NCI-H1694 (cell line): ENCODE measurements around the gene MAU2.
A peak's percentile ranks its signal among the peaks of the same experiment; 100 is the strongest.

Experiments used
- DNase-seq: peaks from one replicate; lab custom pipeline; 2025; lab: John Stamatoyannopoulos, UW

Gene MAU2, protein sequence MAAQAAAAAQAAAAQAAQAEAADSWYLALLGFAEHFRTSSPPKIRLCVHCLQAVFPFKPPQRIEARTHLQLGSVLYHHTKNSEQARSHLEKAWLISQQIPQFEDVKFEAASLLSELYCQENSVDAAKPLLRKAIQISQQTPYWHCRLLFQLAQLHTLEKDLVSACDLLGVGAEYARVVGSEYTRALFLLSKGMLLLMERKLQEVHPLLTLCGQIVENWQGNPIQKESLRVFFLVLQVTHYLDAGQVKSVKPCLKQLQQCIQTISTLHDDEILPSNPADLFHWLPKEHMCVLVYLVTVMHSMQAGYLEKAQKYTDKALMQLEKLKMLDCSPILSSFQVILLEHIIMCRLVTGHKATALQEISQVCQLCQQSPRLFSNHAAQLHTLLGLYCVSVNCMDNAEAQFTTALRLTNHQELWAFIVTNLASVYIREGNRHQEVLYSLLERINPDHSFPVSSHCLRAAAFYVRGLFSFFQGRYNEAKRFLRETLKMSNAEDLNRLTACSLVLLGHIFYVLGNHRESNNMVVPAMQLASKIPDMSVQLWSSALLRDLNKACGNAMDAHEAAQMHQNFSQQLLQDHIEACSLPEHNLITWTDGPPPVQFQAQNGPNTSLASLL

DNA sequence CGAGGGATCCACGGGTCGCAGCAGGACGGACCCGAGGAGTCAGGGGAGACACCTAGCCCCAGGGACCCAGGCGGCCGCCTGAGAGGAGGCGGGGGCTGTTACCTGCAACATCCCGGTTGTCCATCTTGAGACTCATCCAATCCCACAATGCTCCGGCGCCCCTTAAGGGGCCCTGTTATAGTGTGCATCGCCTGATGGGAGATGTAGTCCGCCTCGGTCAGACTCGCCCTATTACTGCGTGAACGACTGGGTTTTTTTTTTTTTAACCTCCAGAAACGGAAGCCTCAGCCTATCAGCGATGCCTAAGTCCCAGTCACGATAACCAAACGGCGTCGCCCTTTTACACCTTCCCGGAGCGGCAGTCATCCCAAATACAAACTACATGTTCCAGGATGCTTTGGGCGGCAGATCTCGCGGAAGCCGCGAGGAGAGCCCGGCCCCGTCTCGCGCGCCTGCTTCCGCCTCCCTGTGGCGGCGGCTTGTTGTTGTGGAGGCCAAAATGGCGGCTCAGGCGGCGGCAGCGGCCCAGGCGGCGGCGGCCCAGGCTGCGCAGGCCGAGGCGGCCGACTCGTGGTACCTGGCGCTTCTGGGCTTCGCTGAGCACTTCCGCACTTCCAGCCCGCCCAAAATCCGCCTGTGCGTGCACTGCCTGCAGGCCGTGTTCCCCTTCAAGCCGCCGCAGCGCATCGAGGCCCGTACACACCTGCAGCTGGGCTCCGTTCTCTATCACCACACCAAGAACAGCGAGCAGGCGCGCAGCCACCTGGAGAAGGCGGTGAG lies at the start of gene MAU2, which contains the start of gene SUGP1:
TSS of gene MAU2 (plus strand) at position 469 of the 780 bp plus-strand sequence. CDS start at position 500, 31 bp downstream.
TSS of gene SUGP1 (minus strand) at position 149 of the 780 bp plus-strand sequence. CDS start at position 136, 13 bp downstream.
- peak; percentile 92 for DNase-seq

DNA sequence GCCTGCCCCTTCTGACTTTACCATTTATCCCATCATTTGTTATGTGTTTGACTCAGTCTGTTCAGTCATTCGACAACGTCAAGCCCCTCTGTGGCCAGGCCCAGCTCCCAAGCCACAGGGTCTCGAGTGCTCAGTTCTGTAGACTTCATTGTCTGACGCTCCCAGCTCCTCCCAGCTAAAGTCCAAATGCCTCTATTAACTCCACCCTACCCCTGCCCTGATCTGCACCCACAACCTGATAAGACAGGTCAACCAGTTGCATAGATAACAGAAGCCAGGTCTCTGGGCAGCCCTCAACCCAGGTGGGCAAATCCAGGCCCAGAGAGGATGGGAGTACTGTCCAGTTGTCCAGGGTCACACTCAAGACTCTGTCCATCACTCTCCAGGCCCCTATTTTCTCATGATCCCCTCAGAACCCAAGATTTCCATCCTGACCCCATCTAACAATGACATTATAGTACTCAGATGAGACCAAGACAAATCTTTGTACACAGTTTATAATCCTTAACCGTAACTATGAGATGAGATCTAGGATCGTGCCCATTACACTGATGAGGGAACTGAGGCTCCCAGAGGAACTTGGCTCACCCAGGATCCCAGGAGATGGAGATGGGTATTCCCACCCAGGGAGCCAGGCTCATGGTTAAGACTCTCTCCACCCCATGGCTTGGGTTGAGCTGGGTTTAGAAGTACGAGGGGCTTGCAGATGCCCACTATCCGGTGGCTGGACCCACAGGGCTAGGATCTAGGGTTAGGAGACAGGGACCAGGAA lies 48.6 kb upstream of the MAU2 start:
- DNase-seq: no peak

DNA sequence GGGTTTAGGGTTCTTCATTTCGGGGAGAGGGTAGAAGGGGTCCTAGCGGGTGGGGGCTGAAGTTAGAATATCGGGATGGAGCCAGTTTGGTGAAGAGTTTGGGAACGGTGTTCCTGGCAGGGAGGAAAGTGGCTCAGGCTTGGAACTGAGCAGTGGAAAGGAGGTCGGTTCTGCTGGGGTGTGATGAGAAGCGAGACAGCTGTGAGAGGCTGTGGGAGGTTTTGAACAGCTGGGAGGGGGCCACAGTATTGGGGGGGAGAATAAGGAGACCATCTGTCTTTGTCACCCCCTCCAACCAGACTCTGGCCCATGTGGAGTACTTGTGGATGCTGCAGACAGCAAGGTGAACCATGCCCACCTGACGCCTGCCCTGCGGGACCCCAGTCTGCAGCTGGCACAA lies 46.5 kb upstream of the MAU2 start:
- DNase-seq: no peak

DNA sequence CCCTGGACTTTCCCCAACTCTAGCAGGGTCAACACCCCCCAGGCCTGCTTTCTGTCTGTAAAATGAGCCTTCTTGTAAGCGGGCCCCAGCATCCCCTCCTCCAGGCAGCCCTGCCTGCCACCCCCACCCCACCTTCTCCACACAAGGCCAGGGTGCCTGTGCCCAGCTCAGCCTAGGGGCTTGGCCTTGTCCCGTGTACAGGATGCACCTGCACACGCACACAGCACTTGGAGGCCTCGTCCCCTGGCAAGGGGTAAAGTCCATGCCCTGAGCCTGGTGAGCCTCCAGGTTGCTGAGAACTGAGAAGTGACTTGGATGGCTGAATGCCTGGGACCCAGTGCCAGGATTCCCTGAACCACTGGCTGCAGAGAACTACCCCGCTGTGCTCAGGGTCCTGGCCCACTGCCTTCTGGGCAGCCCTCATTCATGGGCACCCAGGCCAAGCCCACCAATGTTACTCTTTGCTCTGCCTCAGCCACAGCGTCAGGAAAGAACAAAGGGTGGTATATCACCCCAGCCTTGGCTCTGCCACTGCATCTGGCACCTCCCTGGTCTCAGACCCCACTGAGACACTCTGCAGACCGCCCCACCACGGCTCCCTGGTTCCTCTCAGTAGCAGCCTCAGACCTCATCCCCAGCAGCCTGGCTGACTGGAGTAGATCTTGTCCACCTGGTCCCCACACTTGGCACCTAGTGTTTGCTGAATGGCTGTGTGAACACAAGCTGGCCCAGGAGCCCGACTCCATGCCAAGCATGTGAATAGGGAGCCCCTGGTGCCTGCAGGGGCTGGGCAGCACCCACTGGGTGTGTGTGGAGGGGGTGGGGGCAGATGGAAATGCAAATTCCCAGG lies 45.7 kb upstream of the MAU2 start:
- DNase-seq: no peak

DNA sequence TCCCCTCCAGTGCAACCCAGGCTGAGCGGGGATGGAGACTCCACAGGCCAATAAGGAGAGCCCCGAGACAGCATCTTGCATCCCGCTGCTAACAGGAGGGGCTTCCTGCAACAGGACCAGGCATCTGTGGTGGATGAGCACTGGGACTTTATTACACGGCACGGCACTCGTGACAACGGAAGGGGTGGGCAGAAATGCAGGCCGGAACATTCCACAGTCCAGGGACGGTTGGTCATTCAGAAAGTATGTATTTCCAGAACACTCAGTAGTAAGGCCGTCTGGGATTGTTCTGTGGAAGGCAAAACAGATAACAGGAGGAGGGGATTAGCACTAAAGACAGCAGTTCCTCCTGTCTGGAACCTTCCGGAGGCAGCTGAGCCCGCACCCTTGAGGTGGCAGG lies 44.2 kb upstream of the MAU2 start:
- no peak for DNase-seq

DNA sequence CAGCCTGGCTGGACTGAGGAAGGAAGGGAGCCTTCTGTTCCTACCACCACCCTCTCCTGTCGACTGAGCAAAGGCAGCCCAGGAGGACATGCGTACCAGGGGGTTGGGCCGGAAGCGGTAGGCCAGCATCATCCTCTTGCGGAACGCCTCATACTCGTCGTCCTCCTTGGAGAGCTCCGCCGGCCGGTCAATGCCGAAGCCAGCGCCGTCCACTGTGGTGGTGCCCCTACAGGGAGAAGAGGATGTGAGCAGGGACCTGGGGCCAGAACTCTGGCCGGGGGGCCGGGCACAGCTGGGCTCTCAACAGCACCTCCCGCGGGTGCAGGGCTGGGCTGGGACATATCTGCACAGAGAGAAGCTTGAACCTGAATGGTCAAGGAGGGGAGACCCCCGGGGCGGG lies 43.8 kb upstream of the MAU2 start:
- no peak for DNase-seq

DNA sequence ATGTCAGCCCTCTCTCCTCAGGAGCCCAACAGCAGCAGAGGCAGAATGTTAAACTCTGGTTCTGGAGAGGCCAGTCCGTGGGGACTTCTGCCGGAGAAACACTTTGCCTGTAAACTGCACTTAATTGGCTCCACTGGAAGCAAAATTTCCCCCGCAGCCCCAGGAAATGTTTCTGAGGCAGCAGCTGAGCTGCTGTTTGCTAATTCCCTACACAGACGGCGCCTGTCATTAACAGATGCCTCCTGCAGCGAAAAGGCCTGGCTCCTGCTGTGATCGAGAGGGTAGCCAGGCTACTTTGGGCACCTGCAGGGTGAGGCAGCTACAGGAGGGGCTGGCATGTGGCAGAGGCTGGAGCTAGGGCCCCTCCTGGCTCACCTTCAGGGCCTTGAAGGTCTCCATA lies 42.3 kb upstream of the MAU2 start:
- DNase-seq: peak; percentile 87

DNA sequence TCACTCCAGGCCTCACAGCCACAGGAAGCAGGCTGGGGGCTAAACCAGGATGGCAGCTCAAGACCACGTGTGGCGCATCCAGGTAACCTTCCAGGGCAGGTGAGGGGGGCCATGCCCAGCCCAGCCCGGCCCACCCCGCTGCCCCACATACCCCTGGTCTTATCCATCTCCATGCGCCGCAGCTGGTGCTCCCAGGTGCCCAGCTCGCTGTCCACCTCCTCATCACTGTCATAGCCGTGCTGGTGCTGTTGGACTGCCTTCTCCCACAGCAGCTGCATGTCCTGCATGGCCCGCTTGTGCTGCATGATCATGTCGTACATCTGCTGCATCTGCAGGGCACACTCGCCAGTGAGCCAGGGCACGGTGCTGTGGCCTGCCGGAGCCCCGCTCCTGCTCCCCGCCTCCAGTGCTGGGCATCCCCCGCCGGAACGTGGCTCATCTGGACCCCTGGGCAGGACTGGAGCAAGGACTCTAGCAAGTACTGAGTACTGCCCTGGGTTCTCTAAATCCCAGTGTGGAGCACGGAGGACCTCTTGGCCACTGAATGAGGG lies 41.5 kb upstream of the MAU2 start:
- DNase-seq: no peak

DNA sequence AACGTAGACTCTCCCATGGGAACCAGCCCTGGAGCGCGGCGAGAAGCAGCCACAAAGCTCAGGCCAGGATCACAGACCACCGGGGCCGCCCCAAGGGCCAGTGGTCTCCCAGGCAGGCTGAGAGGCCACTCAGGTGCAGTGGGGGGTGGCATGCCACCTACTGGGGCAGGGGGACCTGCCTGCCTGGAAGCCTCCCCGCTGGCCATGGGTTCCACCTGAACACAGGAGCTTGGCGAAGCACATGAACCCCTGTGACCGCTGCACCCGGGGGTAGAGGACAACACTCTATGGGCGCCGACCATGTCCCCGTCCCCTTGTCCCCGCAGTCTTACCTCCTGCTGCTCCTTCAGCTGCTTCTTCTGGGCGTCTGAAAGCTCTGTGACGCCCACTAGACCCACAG lies 40.8 kb upstream of the MAU2 start:
- DNase-seq: no peak

DNA sequence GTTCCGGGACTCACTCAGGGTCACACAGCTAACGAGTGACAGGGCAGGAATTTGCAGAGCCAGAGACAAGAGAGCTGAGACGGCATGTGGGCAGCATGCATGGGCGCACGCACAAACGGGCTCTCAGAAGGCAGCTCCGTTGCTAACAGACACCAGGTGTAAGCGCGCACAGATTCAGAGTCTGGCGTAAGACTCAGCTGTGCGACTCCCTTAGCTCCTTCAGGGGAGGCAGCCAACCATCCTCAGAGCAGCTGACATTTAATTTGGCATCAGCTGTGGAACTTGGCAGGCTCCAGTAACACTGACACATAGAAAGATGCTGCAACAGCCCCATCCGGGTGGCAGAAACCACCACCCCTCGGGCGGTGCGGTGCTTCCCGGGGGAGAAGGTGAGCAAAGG lies 40.1 kb upstream of the MAU2 start:
- peak; percentile 83 for DNase-seq

DNA sequence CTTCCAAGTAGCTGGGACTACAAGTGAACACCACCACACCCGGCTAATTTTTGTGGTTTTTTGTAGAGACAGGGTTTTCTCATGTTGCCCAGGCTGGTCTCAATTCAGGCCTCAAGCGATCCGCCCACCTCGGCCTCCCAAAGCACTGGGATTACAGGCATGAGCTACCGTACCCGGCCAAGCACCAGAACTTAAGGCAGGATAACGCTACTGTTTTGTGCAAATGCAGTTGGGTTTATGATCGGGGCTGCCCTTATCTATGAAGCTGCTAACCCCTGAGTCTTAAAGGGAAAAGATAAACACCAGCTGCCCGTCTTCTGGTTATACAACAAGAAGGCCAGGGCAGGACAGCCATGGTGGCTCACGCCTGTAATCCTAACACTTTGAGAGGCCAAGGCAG lies 34.9 kb upstream of the MAU2 start:
- no peak for DNase-seq

DNA sequence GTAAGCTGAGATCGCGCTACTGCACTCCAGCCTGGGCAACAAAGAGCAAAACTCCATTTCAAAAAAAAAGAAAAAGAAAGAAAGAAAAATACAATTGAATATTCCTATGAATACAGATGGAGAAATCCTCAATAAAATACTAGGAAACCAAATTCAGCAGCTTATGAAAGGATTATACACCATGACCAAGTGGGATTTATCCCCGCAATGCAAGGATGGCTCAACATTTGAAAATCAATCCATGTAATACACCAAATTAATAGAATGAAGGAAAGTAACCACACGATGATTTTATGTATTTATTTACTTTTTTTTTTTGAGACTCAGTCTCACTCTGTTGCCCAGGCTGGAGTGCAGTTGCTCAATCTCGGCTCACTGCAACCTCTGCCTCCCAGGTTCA lies 28.0 kb upstream of the MAU2 start:
- DNase-seq: no peak

DNA sequence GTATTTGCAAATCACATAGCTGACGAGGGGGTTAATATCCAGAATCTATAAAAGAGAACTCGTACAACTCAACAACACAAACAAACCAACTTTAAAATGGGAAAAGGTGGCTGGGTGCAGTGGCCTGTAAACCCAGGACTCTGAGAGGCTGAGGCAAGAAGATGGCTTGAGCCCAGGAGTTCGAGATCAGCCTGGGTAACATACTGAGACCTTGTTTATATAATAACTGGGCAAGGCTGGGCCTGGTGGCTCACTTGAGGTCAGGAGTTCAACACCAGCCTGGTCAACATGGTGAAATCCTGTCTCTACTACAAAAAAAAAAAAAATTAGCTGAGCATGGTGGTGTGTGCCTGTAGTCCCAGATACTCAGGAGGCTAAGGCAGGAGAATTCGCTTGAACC lies 25.7 kb upstream of the MAU2 start:
- no peak for DNase-seq

DNA sequence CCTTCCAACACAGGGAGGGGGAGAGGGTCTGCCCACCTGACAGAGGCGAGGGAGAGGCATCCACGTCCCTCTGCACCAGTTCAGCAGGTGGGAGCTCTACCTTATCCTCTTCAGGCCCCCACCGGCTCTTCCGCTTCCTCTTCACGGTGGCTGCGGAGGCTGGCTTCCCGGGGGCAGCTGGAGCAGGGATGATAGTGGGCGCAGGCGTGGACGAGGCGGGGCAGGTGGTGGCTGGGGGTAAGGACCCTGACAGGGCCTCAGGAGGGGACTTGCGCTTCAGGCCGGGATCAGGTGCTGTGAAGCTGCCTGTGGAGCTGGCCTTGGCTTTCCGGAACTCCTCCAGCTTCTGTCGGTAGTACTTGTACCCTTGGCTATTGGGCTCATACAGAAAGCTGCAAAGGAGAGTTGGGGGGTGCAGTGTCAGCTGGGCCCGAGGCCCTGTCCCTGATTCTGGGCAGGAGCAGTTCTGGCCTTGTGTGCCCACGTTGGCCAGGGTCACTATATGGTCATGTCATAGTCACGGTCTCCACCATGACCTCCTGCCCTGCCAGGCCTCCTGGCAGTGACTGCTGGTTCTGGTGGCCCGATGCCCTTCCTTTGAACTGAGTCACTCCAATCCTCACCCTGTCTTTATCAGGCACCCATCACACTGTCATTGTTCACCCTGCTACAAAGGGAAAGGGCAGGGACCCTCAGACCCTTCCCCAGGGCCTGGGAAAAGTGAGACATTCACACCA lies 23.5 kb upstream of the MAU2 start:
- no peak for DNase-seq

DNA sequence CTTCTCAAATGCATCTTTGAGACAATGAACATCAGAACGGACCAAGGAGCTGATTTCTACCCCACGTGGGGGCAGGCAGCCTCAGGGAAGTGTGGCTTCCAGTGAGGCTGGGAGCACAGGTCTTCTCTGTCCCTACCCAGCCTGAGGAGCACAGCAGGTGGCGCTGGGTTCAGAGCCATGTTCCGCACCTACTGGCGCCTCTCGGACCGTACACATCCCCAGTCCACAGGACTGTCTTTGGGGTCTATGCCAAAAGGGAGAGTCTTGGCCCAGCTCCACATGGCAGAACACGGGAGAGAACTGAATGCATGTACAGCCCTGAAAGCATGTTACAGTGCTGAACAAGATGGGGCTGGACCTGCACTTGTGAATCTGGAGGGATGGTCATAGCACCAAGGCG lies 22.9 kb upstream of the MAU2 start:
- DNase-seq: no peak

DNA sequence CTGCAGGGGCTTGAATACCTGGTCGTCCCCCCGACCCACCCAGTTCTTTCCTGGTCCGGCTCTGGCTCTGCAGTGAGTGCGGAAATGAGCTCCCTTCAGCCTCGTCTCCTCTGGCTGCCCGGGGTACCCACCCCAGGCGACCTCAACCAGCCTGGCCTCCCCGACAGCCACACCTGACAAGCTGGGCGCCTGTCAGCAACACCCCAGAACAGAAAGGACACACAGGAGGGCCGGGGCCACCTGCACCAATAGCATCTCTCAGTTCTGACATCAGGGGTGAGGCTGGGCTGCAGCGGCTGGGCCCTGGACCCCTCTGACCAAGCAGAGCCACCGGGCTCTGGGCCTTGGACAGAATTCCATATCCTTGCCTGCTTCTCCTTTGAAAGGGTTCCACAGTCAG lies 20.0 kb upstream of the MAU2 start:
- DNase-seq: no peak

DNA sequence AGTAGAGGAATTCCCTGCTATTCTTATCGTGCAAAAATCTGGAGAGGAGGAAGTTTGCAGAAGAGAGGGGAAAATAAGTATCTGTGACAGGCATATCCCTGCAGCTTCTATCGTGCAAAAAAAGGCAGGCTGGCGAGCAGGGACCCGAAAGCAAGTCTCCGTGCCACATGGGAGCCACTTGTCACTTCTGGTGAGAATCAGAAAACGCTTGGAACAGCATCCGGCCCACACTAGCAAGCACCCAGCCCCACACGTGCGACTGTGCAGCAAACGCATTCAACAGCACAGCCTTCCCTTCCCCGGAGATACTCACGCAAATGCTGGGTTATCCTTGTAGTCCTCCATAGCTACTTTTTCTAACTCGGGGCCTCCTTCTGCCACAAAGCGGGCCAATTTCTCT lies 17.2 kb upstream of the MAU2 start:
- DNase-seq: no peak

DNA sequence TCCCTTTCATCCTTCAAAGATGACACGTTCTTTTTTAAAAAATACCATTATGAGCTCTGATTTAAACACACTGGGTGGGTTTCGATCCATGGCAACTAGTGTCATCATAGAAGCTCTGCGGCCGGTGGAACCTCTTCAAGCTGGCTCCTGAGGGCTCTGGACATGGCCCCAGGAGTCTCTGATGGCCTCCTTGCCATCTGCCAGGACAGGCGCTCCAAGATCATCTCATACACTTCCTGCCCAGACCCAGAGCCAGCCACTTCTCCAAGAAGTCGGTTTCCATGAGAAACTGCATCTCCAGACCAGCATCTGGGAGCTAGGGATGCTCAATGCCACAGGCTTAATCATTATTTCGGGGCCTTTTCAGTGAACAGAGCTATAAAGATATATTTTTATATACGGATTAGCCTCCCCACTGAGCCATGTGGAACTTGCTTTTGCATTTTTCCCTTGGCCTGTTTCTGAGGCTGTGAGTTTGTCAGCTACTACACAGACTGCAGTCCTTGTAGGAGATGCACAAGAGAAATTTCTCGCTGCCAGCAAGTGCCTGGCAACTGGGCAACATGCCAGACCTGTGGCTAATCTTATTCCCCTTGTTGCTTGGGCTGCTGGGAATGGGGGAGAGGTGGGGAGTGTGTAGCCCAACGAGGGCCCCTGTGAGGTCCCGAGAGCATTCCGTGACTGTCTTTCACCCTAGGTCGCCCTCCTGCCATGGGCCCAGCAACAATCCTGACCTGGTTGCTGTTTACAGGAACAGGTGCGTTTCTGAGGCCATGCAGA lies 16.3 kb upstream of the MAU2 start:
- no peak for DNase-seq

DNA sequence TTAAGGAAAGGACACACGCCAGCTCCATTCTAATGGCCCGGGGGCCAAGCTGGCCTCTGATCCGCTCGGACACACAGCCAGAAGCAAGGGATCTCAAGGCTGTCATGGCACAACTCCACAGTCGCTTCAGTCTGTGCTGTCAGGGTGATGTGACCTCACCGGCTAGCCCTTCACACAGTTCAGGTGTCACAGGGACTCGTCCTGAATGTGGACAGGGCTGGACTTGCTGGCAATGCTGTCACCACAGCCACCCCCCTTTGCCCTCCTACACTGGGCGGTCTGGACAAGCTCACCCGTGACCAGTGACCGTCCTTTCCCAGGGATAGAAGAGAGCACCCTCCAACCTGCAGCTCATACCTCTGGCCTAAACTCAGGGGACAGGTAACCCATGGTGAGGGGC lies 15.6 kb upstream of the MAU2 start:
- DNase-seq: no peak
